Measurements from ENCODE around the gene FBXL3. TPM values are rescaled to one million over a fixed set of nuclear protein-coding genes. Genes with fewer than 3 reads are reported as not detected.

Gene FBXL3
- total and polyA plus RNA-seq, 4 donors, result 10.2 to 60.4 (median 28.1) TPM

GRCh38 chr13:76991432-76991795 is 35.5 kb downstream of the FBXL3 start:
- Histone ChIP-seq H3K4me1 (ENCODE audit: control insufficient read depth in 4 of 4, insufficient read depth in 4 of 4, low read length in 3 of 4) (peaks cover 0 to 23% (median 14%) of the 10 kb centered on the region in 4 donors), H3K9ac (ENCODE audit: low read depth in 1 of 2, low read length in 2 of 2) (peak overlapping the region; percentile 9 to 42), H3K36me3 (ENCODE audit: control insufficient read depth in 4 of 4, insufficient read depth in 3 of 4, low read depth in 1 of 4, low read length in 3 of 4) (peaks cover 0 to 6% (median 3%) of the 10 kb centered on the region in 4 donors), H3K4me3 (ENCODE audit: low read depth in 1 of 3, low read length in 3 of 3) (peak overlapping the region in 2 of 3 donors; percentile 29 to 84), H3K27me3 (ENCODE audit: control insufficient read depth in 4 of 4, insufficient read depth in 4 of 4, low read length in 3 of 4) (no peaks in the 10 kb centered on the region), H3K9me3 (ENCODE audit: control insufficient read depth in 4 of 4, low read length in 3 of 4) (no peaks in the 10 kb centered on the region), H3K27ac (ENCODE audit: low read depth in 1 of 2, low read length in 2 of 2) (peak overlapping the region; percentile 86 to 97)
- no peak for DNase-seq (ENCODE audit: low spot score)
- 45% methylated on average over 15 of the region's 15 CpGs for WGBS
- TF ChIP-seq SP1 (IDR thresholded peaks at IDR 0.05) (peak; percentile 31), NR2F2 (IDR thresholded peaks at IDR 0.05) (no peak), FOXA1 (IDR thresholded peaks at IDR 0.05) (no peak)

DNA sequence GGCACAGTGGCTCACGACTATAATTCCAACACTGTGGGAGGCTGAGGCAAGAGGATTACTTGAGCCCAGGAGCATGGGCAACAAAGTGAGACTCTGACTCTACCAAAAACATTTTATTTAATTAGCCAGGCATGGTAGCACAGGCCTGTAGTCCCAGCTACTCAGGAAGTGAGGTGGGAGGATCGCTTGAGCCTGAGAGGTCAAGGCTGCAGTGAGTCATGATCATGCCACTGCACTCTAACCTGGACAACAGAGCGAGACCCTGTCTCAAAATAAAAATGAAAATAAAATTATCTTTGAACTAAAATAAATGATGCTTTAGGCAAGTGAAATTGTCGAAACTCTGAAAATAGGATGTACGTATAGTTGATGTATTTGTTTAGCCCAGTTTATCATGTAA is 43.3 kb downstream of the FBXL3 start:
- Histone ChIP-seq H3K4me1 (ENCODE audit: control insufficient read depth in 4 of 4, insufficient read depth in 4 of 4, low read length in 3 of 4) (peaks cover 0 to 8% (median under 1%) of the 10 kb centered on the region in 4 donors), H3K9me3 (ENCODE audit: control insufficient read depth in 4 of 4, low read length in 3 of 4) (no peaks in the 10 kb centered on the region), H3K36me3 (ENCODE audit: control insufficient read depth in 4 of 4, insufficient read depth in 3 of 4, low read depth in 1 of 4, low read length in 3 of 4) (no peaks in the 10 kb centered on the region), H3K9ac (ENCODE audit: low read depth in 1 of 2, low read length in 2 of 2) (no peak overlapping the region), H3K27me3 (ENCODE audit: control insufficient read depth in 4 of 4, insufficient read depth in 4 of 4, low read length in 3 of 4) (no peaks in the 10 kb centered on the region), H3K27ac (ENCODE audit: low read depth in 1 of 2, low read length in 2 of 2) (no peak overlapping the region), H3K4me3 (ENCODE audit: low read depth in 1 of 3, low read length in 3 of 3) (no peak overlapping the region)
- no peak for DNase-seq (ENCODE audit: low spot score)
- 72% methylated on average over 5 of the region's 5 CpGs for WGBS
- no peak for TF ChIP-seq RAD21 (IDR thresholded peaks at IDR 0.05)

DNA sequence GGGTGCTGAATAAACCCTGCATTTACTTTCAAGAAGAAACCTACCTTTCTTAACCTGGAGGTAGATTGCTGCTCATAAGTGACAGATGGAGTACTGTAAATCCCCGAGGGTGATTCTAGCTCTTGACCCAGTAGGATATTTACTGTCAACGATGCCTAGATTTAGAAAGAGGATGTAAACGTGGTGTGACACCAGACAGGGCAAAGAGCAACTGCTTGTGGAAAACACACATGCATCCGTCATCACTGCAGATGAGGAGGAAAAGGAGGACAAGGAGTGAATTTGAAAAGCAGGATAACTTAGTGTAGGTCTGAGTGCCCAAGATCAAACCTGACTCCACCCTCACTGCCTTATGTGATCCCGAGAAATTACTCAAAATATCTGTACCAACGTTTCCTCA is 44.9 kb downstream of the FBXL3 start:
- peaks cover 0 to 8% (median under 1%) of the 10 kb centered on the region in 4 donors for H3K4me1 ChIP-seq (ENCODE audit: control insufficient read depth in 4 of 4, insufficient read depth in 4 of 4, low read length in 3 of 4)
- H3K27me3 ChIP-seq (ENCODE audit: control insufficient read depth in 4 of 4, insufficient read depth in 4 of 4, low read length in 3 of 4), result no peaks in the 10 kb centered on the region
- 46% methylated on average over 6 of the region's 6 CpGs for WGBS
- H3K9me3 ChIP-seq (ENCODE audit: control insufficient read depth in 4 of 4, low read length in 3 of 4), result no peaks in the 10 kb centered on the region
- H3K4me3 ChIP-seq (ENCODE audit: low read depth in 1 of 3, low read length in 3 of 3), result no peak overlapping the region
- H3K27ac ChIP-seq (ENCODE audit: low read depth in 1 of 2, low read length in 2 of 2), result no peak overlapping the region
- TF ChIP-seq, protein P1, sequence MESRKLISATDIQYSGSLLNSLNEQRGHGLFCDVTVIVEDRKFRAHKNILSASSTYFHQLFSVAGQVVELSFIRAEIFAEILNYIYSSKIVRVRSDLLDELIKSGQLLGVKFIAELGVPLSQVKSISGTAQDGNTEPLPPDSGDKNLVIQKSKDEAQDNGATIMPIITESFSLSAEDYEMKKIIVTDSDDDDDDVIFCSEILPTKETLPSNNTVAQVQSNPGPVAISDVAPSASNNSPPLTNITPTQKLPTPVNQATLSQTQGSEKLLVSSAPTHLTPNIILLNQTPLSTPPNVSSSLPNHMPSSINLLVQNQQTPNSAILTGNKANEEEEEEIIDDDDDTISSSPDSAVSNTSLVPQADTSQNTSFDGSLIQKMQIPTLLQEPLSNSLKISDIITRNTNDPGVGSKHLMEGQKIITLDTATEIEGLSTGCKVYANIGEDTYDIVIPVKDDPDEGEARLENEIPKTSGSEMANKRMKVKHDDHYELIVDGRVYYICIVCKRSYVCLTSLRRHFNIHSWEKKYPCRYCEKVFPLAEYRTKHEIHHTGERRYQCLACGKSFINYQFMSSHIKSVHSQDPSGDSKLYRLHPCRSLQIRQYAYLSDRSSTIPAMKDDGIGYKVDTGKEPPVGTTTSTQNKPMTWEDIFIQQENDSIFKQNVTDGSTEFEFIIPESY (IDR thresholded peaks at IDR 0.05), result no peak
- TF ChIP-seq EGR1 (IDR thresholded peaks at IDR 0.05; ENCODE audit: low read depth in 2 of 2) (no peak), FOXA1 (IDR thresholded peaks at IDR 0.05) (no peak), YY1 (IDR thresholded peaks at IDR 0.05) (no peak), RXRA (IDR thresholded peaks at IDR 0.05) (no peak), RAD21 (IDR thresholded peaks at IDR 0.05) (no peak), HNF4A (conservative IDR thresholded peaks at IDR 0.05) (no peak), HNF4G (IDR thresholded peaks at IDR 0.05) (no peak), TAF1 (conservative IDR thresholded peaks at IDR 0.05) (no peak), GABPA (IDR thresholded peaks at IDR 0.05 in 1 of 2, conservative IDR thresholded peaks at IDR 0.05 in 1 of 2) (no peak), SP1 (IDR thresholded peaks at IDR 0.05) (no peak), MAX (IDR thresholded peaks at IDR 0.05) (no peak), FOXA2 (IDR thresholded peaks at IDR 0.05) (no peak), NR2F2 (IDR thresholded peaks at IDR 0.05) (no peak), JUND (IDR thresholded peaks at IDR 0.05) (no peak), REST (IDR thresholded peaks at IDR 0.05) (no peak)
- TF ChIP-seq, protein P2, sequence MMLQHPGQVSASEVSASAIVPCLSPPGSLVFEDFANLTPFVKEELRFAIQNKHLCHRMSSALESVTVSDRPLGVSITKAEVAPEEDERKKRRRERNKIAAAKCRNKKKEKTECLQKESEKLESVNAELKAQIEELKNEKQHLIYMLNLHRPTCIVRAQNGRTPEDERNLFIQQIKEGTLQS (IDR thresholded peaks at IDR 0.05), result no peak
- TF ChIP-seq, protein P3, sequence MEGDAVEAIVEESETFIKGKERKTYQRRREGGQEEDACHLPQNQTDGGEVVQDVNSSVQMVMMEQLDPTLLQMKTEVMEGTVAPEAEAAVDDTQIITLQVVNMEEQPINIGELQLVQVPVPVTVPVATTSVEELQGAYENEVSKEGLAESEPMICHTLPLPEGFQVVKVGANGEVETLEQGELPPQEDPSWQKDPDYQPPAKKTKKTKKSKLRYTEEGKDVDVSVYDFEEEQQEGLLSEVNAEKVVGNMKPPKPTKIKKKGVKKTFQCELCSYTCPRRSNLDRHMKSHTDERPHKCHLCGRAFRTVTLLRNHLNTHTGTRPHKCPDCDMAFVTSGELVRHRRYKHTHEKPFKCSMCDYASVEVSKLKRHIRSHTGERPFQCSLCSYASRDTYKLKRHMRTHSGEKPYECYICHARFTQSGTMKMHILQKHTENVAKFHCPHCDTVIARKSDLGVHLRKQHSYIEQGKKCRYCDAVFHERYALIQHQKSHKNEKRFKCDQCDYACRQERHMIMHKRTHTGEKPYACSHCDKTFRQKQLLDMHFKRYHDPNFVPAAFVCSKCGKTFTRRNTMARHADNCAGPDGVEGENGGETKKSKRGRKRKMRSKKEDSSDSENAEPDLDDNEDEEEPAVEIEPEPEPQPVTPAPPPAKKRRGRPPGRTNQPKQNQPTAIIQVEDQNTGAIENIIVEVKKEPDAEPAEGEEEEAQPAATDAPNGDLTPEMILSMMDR (IDR thresholded peaks at IDR 0.05; ENCODE audit: low read depth, low read length, missing input control), result no peak
- H3K36me3 ChIP-seq (ENCODE audit: control insufficient read depth in 4 of 4, insufficient read depth in 3 of 4, low read depth in 1 of 4, low read length in 3 of 4), result no peaks in the 10 kb centered on the region
- no peak for DNase-seq (ENCODE audit: low spot score)
- no peak overlapping the region for H3K9ac ChIP-seq (ENCODE audit: low read depth in 1 of 2, low read length in 2 of 2)

All from liver (tissue), 9 donors.